ENCODE data around the gene RBM15.

DNA sequence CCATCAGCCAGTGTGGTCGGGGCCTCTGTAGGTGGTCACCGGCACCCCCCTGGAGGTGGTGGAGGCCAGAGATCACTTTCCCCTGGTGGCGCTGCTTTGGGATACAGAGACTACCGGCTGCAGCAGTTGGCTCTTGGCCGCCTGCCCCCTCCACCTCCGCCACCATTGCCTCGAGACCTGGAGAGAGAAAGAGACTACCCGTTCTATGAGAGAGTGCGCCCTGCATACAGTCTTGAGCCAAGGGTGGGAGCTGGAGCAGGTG is 961 bp downstream of the RBM15 start:
- TF ChIP-seq, protein P1, sequence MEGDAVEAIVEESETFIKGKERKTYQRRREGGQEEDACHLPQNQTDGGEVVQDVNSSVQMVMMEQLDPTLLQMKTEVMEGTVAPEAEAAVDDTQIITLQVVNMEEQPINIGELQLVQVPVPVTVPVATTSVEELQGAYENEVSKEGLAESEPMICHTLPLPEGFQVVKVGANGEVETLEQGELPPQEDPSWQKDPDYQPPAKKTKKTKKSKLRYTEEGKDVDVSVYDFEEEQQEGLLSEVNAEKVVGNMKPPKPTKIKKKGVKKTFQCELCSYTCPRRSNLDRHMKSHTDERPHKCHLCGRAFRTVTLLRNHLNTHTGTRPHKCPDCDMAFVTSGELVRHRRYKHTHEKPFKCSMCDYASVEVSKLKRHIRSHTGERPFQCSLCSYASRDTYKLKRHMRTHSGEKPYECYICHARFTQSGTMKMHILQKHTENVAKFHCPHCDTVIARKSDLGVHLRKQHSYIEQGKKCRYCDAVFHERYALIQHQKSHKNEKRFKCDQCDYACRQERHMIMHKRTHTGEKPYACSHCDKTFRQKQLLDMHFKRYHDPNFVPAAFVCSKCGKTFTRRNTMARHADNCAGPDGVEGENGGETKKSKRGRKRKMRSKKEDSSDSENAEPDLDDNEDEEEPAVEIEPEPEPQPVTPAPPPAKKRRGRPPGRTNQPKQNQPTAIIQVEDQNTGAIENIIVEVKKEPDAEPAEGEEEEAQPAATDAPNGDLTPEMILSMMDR (IDR thresholded peaks at IDR 0.05), result no peak
- TF ChIP-seq EZH2 (IDR thresholded peaks at IDR 0.05; ENCODE audit: borderline replicate concordance, insufficient read depth, low read depth, low read length, poor library complexity, severe bottlenecking), result no peak

All from B cell (primary cell).